Neuronal stem cell (in vitro differentiated cells): ENCODE measurements around the gene TMTC2.
"Not testable (repeated sequence)": the region's sequence is repeated elsewhere in the genome, so short reads cannot be mapped to it uniquely, and the experiment has no call there.

Experiments used
- DNase-seq: peaks from one replicate; pipeline ENCODE4 v3.0.0-alpha.2; 2013; ENCODE audit warnings: low spot score
- H2AFZ ChIP-seq: one replicate; pipeline ENCODE4 v1.6.1; 2013; ENCODE audit warnings: mild to moderate bottlenecking, low read length, inconsistent platforms
- H2AK5ac ChIP-seq: 2 replicates; pipeline ENCODE4 v1.6.1; 2013; ENCODE audit warnings: low read depth, mild to moderate bottlenecking, inconsistent platforms, low read length, moderate library complexity, mixed read lengths
- H2BK120ac ChIP-seq: 2 replicates; pipeline ENCODE4 v1.6.1; 2013; ENCODE audit warnings: low read depth, mild to moderate bottlenecking, inconsistent platforms, low read length, moderate library complexity, mixed read lengths
- H2BK12ac ChIP-seq: one replicate; pipeline ENCODE4 v1.6.1; 2013; ENCODE audit warnings: low read length, inconsistent platforms
- H2BK15ac ChIP-seq: 2 replicates; pipeline ENCODE4 v1.6.1; 2013; ENCODE audit warnings: mild to moderate bottlenecking, low read length, inconsistent platforms, mixed read lengths
- H2BK5ac ChIP-seq: one replicate; pipeline ENCODE4 v1.6.1; 2013; ENCODE audit warnings: inconsistent platforms, mild to moderate bottlenecking, low read length, moderate library complexity
- H3K14ac ChIP-seq: one replicate; pipeline ENCODE4 v1.6.1; 2013; ENCODE audit warnings: low read length, inconsistent platforms
- H3K18ac ChIP-seq: 2 replicates; pipeline ENCODE4 v1.6.1; 2013; ENCODE audit warnings: low read length, inconsistent platforms
- H3K23ac ChIP-seq: 2 replicates; pipeline ENCODE4 v1.6.1; 2013; ENCODE audit warnings: low read depth, mild to moderate bottlenecking, mixed read lengths, low read length, inconsistent platforms; ENCODE audit not compliant: poor library complexity
- H3K27ac ChIP-seq: replicated peaks from 3 replicates; pipeline ENCODE4 v1.5.1; 2013; ENCODE audit warnings: low read length, inconsistent platforms
- H3K27me3 ChIP-seq, 3 experiments: 2 replicates each; pipeline ENCODE4 v1.6.1; 2013; ENCODE audit warnings: low read length in 3 of 3, mild to moderate bottlenecking in 2 of 3, inconsistent platforms in 1 of 3, low read depth in 1 of 3, mixed read lengths in 1 of 3, moderate library complexity in 1 of 3; ENCODE audit not compliant: control insufficient read depth in 3 of 3, insufficient read depth in 3 of 3
- H3K36me3 ChIP-seq, 2 donors: replicated peaks in 1 of 2; 2 replicates each; pipeline ENCODE4 v1.6.1; 2013; ENCODE audit warnings: low read length in 2 of 2; ENCODE audit not compliant: control insufficient read depth in 2 of 2, insufficient read depth in 2 of 2
- H3K4ac ChIP-seq: 2 replicates; pipeline ENCODE4 v1.6.1; 2013; ENCODE audit warnings: inconsistent platforms, mild to moderate bottlenecking, low read length, moderate library complexity
- H3K4me1 ChIP-seq, 2 donors: 1 replicate in 1 of 2; 2 replicates in 1 of 2; pipeline ENCODE4 v1.6.1; 2013; ENCODE audit warnings: low read length in 2 of 2, low read depth in 1 of 2; ENCODE audit not compliant: control insufficient read depth in 2 of 2, insufficient read depth in 1 of 2
- H3K4me2 ChIP-seq: one replicate; pipeline ENCODE4 v1.6.1; 2013; ENCODE audit warnings: mild to moderate bottlenecking, low read length, inconsistent platforms; ENCODE audit not compliant: insufficient read depth, poor library complexity, severe bottlenecking
- H3K4me3 ChIP-seq, 2 donors: 2 replicates each; pipeline ENCODE4 v1.5.1; 2013; ENCODE audit warnings: low read length in 2 of 2, mild to moderate bottlenecking in 2 of 2, inconsistent platforms in 1 of 2, moderate library complexity in 1 of 2
- H3K79me1 ChIP-seq: one replicate; pipeline ENCODE4 v1.6.1; 2013; ENCODE audit warnings: low read depth, mild to moderate bottlenecking, inconsistent platforms, low read length, moderate library complexity
- H3K9ac ChIP-seq: one replicate; pipeline ENCODE4 v1.6.1; 2013; ENCODE audit warnings: mild to moderate bottlenecking, low read depth, low read length, inconsistent platforms; ENCODE audit not compliant: poor library complexity
- H3K9me3 ChIP-seq, 2 donors: replicated peaks in 1 of 2; 2 replicates each; pipeline versions ENCODE3 to v1.6.1; 2013; ENCODE audit warnings: low read length in 2 of 2, mild to moderate bottlenecking in 2 of 2, inconsistent platforms in 1 of 2, low read depth in 1 of 2, mixed read lengths in 1 of 2, moderate library complexity in 1 of 2; ENCODE audit not compliant: control insufficient read depth in 2 of 2, insufficient read depth in 1 of 2
- H4K8ac ChIP-seq: one replicate; pipeline ENCODE4 v1.6.1; 2013; ENCODE audit warnings: low read depth, mild to moderate bottlenecking, inconsistent platforms, low read length, moderate library complexity
- H4K91ac ChIP-seq: one replicate; pipeline ENCODE4 v1.6.1; 2013; ENCODE audit warnings: low read length, low read depth, mild to moderate bottlenecking, inconsistent platforms; ENCODE audit not compliant: poor library complexity
- WGBS, 2 donors: extraction: QIAGEN DNeasy Blood & Tissue Kit; methylation state at CpG; one replicate each; pipeline ENCODE4 v1.1.7; 2013; ENCODE audit warnings: missing lambda C conversion rate in 2 of 2, mixed read lengths in 1 of 2; ENCODE audit not compliant: insufficient read length in 2 of 2, insufficient replicate concordance in 1 of 2; ENCODE audit errors: extremely low coverage in 2 of 2; 5-methylcytosine and 5-hydroxymethylcytosine counted together

The TMTC2 gene

DNA sequence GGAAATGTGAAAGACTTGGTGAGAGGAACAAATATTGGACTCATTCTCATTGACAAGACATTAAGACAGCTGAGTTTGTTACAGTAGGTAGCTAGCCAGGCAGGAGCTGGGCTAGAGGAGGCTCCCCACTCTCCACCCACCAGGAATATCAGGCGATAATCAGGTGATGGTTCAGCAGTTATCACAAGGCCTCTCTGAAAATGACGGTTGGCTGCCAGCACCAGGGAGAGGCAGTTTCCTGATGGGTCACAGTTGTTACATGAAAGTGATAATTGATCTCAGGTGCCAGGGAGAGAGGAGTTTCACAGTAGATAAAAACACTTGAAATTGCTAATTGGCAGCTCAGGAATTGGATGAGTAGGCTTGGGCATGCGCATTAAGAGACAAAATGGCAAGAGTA, 116.5 kb downstream of the TMTC2 start:
- Histone ChIP-seq H2BK15ac (no peak overlapping the region), H3K4me1 (peaks cover 0 to 2% of the 10 kb centered on the region in 2 donors), H3K4me2 (no peak overlapping the region), H2BK120ac (no peak overlapping the region), H2AFZ (no peak overlapping the region), H4K91ac (no peak overlapping the region), H3K18ac (no peak overlapping the region), H3K36me3 (peaks cover 0 to 51% of the 10 kb centered on the region in 2 donors), H3K9me3 (peaks cover 0 to 4% of the 10 kb centered on the region in 2 donors), H3K4me3 (no peak overlapping the region), H2BK12ac (no peak overlapping the region), H3K14ac (no peak overlapping the region), H3K27me3 (no peaks in the 10 kb centered on the region), H3K79me1 (no peaks in the 10 kb centered on the region), H4K8ac (no peak overlapping the region), H3K9ac (no peak overlapping the region), H2BK5ac (no peak overlapping the region), H3K4ac (no peak overlapping the region), H2AK5ac (no peak overlapping the region), H3K23ac (no peak overlapping the region), H3K27ac (no peak overlapping the region)
- DNase-seq = no peak
- no CpG with 5 or more reads among the region's 3 CpGs for whole genome bisulfite sequencing, 2 donors

DNA sequence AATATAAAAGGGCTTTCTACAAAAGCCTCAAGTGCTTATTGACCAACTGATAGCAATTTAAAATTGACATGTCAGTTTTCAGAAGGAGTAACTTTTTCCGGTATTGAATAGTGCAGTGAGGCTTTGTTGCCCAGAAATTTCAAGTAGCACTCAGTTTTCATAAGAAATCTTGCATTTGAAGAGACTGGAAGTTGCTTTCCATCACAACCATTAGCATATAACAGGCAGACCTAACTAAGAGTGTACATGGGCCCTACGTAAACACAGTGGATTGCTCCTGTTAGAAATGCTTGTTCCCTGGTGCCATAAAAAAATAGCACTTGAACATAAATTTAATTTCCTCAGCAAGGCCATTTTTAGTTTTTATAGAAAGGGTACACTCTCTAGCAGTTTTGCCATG, 117.9 kb downstream of the TMTC2 start:
- H2AK5ac ChIP-seq = no peak overlapping the region
- no peak overlapping the region for H3K18ac ChIP-seq
- H3K27ac ChIP-seq = no peak overlapping the region
- peaks cover 0 to 2% of the 10 kb centered on the region in 2 donors for H3K4me1 ChIP-seq
- H4K8ac ChIP-seq = no peak overlapping the region
- no peaks in the 10 kb centered on the region for H3K27me3 ChIP-seq
- H2BK120ac ChIP-seq = no peak overlapping the region
- H3K36me3 ChIP-seq = peaks cover 0 to 42% of the 10 kb centered on the region in 2 donors
- DNase-seq = no peak
- H4K91ac ChIP-seq = no peak overlapping the region
- H2BK12ac ChIP-seq = no peak overlapping the region
- no peak overlapping the region for H3K14ac ChIP-seq
- no peak overlapping the region for H2AFZ ChIP-seq
- H2BK5ac ChIP-seq = no peak overlapping the region
- H3K4ac ChIP-seq = no peak overlapping the region
- H3K23ac ChIP-seq = no peak overlapping the region
- peaks cover 0 to 4% of the 10 kb centered on the region in 2 donors for H3K9me3 ChIP-seq
- no peak overlapping the region for H2BK15ac ChIP-seq
- WGBS, 2 donors = no CpG with 5 or more reads among the region's 2 CpGs
- H3K4me3 ChIP-seq = no peak overlapping the region
- no peaks in the 10 kb centered on the region for H3K79me1 ChIP-seq
- no peak overlapping the region for H3K9ac ChIP-seq
- no peak overlapping the region for H3K4me2 ChIP-seq

DNA sequence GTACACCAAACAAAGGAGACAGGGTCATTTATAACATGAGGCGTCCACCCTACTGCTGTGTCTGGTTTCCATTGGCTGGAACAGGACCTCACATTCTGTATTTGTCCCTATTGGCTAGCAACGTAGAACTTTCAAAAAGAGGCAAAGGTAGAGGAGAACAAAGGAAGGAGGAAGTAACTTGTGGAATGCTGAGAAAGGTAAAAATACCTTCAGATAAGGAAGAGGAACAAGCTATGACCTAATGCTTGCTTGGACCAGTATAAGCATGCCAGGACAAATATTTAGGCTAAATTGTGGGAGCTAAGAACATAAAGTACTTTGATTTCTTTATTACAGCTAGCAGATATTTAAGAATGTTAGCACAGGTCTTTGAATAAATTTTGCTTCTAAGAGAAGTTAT, 118.3 kb downstream of the TMTC2 start:
- H2AFZ ChIP-seq, H3K27me3 ChIP-seq, H3K18ac ChIP-seq, DNase-seq, H2AK5ac ChIP-seq, H3K9ac ChIP-seq, H2BK15ac ChIP-seq, H3K14ac ChIP-seq, H3K4me1 ChIP-seq, H2BK12ac ChIP-seq, H3K23ac ChIP-seq, H3K4ac ChIP-seq, H3K4me3 ChIP-seq, H4K8ac ChIP-seq, H3K9me3 ChIP-seq, H2BK5ac ChIP-seq, H2BK120ac ChIP-seq, H3K27ac ChIP-seq, H4K91ac ChIP-seq, H3K79me1 ChIP-seq, H3K4me2 ChIP-seq: not testable (repeated sequence)
- H3K36me3 ChIP-seq = peaks cover 0 to 40% of the 10 kb centered on the region in 2 donors
- no CpG with 5 or more reads among the region's 2 CpGs for WGBS, 2 donors

DNA sequence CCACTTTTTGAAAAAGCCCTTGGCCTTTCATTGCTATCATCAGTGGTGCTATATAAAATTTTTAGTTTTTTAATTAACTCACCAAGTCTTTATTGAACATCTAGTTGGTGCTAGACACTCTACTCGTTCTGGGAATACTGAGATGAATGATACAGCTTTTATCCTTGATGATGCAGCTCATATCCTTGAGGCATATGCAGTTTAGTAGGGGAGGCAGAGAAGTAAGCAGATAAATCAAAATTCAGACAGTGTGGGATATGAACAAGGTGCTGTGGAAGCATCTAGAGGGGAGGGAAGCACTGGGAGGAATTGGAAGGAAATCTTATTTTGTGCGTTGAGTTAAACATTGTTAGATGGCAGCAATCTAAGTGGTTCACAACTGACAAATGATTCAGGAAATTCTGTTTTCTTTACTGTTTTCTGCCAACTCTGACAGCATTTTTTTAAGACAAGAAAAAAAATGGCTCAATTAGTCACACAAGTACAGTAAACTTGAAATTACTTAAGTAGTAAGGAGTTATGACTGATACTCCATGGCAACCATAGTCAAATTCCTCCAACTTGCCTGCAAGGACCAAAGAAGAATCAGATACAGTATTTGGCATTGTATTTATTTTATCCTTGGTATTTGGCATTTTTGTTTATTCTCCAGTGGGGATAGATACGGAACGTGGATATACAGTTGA, 119.2 kb downstream of the TMTC2 start:
- Histone ChIP-seq H4K8ac (no peak overlapping the region), H3K23ac (no peak overlapping the region), H2BK15ac (no peak overlapping the region), H2BK5ac (no peak overlapping the region), H3K27ac (no peak overlapping the region), H3K4me3 (no peak overlapping the region), H3K9me3 (peaks cover 0 to 4% of the 10 kb centered on the region in 2 donors), H2BK12ac (no peak overlapping the region), H3K79me1 (no peaks in the 10 kb centered on the region), H3K4me1 (no peaks in the 10 kb centered on the region), H2AK5ac (no peak overlapping the region), H4K91ac (no peak overlapping the region), H3K36me3 (peaks cover 0 to 34% of the 10 kb centered on the region in 2 donors), H3K9ac (no peak overlapping the region), H2AFZ (no peak overlapping the region), H3K14ac (no peak overlapping the region), H3K4me2 (no peak overlapping the region), H3K27me3 (no peaks in the 10 kb centered on the region), H2BK120ac (no peak overlapping the region), H3K18ac (no peak overlapping the region), H3K4ac (no peak overlapping the region)
- no CpG with 5 or more reads among the region's 4 CpGs for WGBS, 2 donors
- DNase-seq = no peak
